Epithelial cell of proximal tubule (primary cell): ENCODE measurements around the gene CDC16. TPM values are rescaled to one million over a fixed set of nuclear protein-coding genes. Genes with fewer than 3 reads are reported as not detected.

ENCODE experiments used
- DNase-seq: peaks from one replicate; pipeline ENCODE4 v3.0.0-alpha.2; 2011; ENCODE audit warnings: low read depth
- H3K4me3 ChIP-seq: 2 replicates; pipeline ENCODE4 v1.5.1; 2011; ENCODE audit warnings: low read depth, mild to moderate bottlenecking, low read length
- total RNA-seq: library from RNA; depleted of rRNA; stranded (reverse); fragments of >200 nt; gene quantifications from 2 replicates; pipeline ENCODE4 v1.2.3, GENCODE V29; 2015
- TF ChIP-seq, protein P1 (sequence below): conservative IDR thresholded peaks from 2 replicates; pipeline ENCODE4 v1.5.1; 2012; ENCODE audit warnings: low read depth, mild to moderate bottlenecking, low read length

Gene CDC16
- total RNA-seq, 1 donor from 2014 or later, result 20.0 TPM

DNA sequence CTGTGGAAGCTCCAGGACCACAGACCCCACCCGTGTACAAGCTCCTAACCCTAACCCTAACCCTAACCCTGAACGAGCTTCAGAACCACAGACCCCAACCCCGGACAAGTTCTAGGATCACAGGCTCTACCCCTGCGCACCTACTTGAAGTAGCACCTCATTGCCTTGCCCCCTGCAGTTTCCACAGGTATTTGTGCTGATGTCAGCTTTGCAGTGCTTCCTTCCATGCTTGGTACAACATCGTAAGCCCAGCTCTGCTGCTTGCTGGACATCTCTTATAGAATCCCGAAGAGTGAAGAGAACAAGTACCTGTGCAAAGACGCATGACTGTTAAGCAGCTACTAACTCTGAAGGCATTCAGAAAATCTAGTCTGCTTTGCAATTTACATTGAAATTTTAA, 20.7 kb upstream of the CDC16 start:
- TF ChIP-seq, protein P1, sequence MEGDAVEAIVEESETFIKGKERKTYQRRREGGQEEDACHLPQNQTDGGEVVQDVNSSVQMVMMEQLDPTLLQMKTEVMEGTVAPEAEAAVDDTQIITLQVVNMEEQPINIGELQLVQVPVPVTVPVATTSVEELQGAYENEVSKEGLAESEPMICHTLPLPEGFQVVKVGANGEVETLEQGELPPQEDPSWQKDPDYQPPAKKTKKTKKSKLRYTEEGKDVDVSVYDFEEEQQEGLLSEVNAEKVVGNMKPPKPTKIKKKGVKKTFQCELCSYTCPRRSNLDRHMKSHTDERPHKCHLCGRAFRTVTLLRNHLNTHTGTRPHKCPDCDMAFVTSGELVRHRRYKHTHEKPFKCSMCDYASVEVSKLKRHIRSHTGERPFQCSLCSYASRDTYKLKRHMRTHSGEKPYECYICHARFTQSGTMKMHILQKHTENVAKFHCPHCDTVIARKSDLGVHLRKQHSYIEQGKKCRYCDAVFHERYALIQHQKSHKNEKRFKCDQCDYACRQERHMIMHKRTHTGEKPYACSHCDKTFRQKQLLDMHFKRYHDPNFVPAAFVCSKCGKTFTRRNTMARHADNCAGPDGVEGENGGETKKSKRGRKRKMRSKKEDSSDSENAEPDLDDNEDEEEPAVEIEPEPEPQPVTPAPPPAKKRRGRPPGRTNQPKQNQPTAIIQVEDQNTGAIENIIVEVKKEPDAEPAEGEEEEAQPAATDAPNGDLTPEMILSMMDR, result no peak
- DNase-seq, result no peak
- H3K4me3 ChIP-seq, result no peak overlapping the region

DNA sequence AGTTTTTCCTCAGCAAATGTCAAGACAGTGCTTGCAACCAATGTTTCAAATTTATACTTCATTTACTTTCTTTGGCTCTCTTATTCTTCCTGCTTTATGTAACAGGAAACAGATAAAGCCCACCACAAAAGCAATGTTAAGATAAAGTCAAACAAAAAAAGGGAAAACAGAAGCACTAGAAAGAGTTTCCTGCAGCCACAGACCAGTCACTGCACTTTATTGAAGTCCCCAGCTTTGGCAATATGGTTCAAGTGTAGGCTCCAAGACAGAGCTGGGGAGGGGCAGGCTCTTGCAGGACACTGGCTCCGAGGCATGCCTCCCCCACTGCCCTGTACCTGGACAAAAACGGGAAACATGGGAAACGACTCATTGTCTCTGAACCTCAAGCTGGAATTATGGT, 15.3 kb upstream of the CDC16 start:
- DNase-seq, result no peak
- TF ChIP-seq, protein P1, result no peak
- no peak overlapping the region for H3K4me3 ChIP-seq

DNA sequence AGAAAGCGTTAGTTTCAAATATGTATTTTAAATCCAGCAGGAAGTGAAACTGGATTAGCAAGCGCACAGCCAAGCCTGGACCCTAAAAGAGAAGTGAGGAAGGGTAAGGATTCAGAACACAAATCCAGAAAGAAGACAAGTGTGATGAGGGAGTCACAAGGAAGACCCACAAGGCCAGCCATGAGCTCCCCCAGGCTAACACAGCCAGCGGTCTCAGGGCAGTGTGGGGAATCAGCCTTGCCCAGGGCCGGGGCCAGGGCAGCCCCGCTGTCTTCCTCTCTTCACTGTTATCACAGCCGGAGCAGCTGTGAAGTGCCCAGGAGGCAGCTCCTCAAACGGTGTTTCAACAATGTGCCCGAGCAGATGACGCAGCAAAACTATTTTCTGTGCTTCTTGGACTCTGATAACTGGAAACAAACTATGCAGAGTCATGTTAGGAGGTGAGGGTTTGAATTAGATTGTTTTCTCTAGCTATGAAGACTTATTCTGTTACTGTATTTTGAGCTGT, 12.2 kb upstream of the CDC16 start:
- TF ChIP-seq, protein P1, result no peak
- no peak for DNase-seq
- no peak overlapping the region for H3K4me3 ChIP-seq

- TF ChIP-seq, protein P1, result no peak
- DNase-seq, result no peak
- H3K4me3 ChIP-seq, result no peak overlapping the region
These were observed 10.5 kb upstream of the CDC16 start for GRCh38 chr13:114224201-114224600.

DNA sequence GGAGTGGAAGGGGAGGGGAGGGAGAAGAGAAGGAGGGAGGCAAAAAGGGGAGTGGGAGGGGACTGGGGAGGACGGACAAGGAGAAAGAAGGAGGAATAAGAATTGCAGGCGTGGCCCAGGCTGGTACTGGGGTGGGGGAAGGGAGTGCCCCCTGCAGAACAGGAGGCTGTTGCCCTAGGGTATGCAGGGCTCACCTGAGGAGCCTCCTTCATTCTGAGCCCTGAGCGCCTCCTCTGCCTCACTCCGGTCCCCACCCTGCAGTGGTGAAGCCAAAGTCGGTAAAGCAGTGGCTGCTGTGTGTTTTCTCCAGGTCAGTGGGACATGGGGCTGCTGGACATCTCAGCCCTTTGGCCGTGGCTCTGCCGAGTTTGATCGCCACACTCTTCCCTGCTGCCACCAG, 9.1 kb upstream of the CDC16 start:
- TF ChIP-seq, protein P1, result no peak
- H3K4me3 ChIP-seq, result no peak overlapping the region
- no peak for DNase-seq

DNA sequence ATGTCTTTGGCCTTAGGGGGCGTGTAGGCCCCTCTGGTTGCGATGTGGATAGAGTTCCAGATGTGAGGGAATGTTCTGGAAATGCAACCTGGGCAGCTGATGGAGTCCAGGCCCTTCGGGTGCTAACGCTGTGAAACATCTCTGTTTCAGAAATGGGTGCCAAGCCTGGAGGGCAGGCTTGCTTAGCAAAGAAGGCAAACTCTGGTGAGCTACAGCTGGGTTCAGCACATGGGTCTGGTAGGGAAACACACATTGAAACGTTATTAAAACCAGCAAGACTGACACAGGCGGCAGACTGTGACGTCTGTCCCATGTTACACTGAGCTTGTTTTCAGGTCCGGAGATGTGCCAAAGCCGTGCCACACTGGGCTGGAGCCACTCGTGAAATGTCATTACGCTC, 8.6 kb upstream of the CDC16 start:
- DNase-seq, result no peak
- H3K4me3 ChIP-seq, result no peak overlapping the region
- TF ChIP-seq, protein P1, result no peak

- DNase-seq, result no peak
- TF ChIP-seq, protein P1, result peak; percentile 91
- no peak overlapping the region for H3K4me3 ChIP-seq
These were observed 7.9 kb upstream of the CDC16 start for GRCh38 chr13:114226699-114227323.
